Fibroblast of skin of left biceps (primary cell): ENCODE data around the gene PIGB.
"Not testable (repeated sequence)": the region's sequence is repeated elsewhere in the genome, so short reads cannot be mapped to it uniquely, and the experiment has no call there.

ENCODE experiments used
- DNase-seq, 2 experiments: peaks; one replicate each; pipeline ENCODE4 v3.0.0-alpha.2; 2013; ENCODE audit warnings: low read depth in 2 of 2

Gene PIGB

DNA sequence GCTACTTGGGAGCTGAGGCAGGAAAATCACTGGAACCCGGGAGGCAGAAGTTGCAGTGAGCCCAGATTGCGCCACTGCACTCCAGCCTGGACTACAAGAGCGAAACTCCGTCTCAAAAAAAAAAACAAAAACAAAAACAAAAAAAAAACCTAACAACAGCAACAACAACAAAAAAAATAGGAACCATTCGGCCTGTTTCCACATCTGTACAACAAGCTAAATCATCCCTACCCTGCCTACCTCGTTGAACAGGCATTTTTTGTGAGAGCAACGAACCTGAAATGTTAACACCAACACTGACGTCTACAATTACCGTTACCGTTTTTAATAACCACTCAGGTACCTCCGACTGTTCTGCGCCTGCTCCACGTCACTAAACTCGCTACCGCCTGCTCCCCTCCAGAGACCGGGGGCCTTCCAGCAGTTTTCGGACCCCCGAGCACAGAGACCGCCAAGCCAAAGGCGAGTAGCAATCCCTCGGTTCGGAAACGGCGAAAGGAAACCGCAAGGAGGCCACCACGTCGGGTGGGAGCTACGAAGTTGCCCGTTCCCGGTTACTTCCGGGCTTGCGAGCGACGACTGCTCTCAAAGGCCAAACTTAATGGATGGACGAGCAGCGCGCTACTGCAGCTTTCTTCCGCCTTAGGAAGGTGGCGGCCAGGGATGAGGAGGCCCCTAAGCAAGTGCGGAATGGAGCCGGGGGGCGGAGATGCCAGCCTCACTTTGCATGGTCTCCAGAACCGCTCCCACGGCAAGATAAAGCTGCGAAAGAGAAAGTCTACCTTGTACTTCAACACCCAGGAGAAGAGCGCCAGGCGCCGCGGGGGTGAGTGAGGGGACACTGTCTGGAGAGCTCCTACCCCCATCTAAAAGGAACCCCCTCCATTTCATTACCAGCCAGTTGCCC, at the start of gene PIGB, which contains the start of gene PIGBOS1:
Gene PIGB (plus strand): TSS at position 635 of the 907 bp plus-strand sequence. CDS start 29 bp downstream, at position 664.
Gene PIGBOS1 (minus strand): TSS at position 536 of the 907 bp plus-strand sequence. CDS start 1,331 bp downstream, outside the sequence.
- DNase-seq, result peak; percentile 67 to 70

DNA sequence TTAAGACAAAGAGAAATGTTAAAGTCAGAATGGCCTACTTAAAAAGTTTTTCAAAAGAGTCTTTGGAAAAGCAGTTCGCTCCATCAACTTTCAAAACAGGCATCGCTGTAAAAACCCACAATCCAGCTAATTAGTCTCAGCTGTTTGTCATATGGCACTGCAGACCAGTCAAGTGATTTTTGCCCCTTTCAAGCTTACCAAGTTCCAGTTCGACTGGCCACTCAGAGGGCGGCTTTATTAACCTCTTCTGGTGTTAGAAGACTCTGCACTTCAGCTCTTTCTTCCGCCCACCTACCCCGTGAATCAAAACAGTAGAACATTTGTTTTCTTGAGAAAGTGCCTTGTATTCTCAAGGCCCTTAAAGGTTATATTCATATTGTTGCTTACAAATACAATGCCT, 48.7 kb upstream of the PIGB start:
- no peak for DNase-seq

DNA sequence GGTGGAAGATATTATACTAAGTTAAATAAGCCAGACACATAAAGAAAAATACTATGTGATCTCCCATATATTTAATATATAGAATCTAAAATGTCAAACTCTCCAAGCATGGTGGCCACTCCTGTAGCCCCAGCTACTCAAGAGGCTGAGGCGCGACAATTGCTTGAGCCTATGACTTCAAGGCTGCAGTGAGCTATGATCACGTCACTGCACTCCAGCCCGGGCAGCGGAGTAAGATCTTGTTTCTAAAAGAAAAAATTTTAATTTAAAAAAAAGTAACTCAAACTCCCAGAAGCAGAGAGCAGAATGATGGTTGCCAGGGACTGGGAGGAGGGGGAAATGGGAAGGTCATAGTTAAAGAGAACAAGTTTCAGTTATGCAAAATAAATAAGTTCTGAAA, 42.7 kb upstream of the PIGB start:
- no peak for DNase-seq

DNA sequence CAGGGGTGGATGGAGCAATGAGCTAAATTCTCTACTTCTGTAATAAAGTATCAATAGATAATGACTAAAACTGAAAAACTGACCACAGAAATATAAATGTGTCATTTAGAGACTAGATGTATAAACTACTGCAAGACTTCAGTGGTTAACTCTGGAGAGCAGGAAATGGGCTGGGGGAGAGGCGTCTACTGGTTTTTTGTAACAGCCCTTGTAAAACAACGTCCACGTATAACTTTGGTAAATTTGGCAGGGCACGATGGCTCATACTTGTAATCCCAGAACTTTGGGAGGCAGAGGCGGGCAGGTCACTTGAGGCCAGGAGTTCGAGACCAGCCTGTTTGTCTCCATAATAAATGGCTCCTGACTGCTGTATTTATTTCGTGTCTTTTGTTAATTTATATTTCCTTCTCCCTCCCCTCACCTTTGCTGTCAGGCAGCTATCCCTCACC, 41.9 kb upstream of the PIGB start:
- no peak for DNase-seq

DNA sequence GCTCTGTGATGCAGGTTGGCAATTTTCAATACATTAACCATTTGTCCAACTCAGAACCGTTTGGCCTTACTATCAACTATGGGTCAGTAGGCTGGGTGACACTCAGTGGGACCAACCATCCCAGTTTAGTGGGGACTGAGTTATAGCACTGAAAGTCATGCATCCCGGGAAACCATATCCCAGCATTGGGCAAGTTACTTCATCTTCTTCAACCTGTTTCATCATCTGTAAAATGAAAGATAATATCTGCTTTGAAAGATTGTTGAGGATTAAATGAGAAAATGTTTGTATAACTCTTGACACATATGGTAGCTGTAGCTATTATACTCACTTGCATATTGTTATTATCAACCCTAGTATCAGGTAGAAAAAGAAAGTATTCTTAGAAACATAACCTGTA, 41.3 kb upstream of the PIGB start:
- no peak for DNase-seq

DNA sequence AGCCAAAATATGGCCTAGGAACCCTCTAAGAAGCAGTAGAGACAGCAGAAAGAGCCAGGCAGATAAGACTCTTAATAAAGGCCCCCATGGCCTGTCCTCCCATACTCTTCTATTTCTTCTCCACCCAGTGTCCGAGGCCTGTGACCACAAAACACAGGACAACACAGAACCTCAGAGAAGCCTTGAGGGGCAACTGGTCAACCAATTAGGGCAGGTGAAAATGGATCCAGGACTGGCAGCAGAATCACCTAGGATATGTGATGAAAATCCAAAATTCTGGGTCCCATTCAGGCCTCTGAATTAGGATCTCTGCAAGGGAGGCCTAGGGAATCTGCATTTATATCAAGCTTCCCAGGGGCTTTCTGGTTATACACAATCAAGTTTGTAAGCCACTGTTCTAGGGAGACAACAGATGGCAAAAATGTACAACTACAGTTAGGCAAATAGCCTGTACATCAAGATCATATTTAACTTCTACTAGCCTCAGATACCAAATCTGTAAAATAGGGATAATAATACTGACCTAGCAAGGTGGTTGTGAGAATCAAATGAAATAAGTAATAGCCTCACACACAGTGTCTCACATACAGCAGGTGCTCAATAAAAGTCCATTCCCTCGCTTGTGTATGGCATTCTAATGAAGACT, 39.8 kb upstream of the PIGB start:
- DNase-seq, result no peak

DNA sequence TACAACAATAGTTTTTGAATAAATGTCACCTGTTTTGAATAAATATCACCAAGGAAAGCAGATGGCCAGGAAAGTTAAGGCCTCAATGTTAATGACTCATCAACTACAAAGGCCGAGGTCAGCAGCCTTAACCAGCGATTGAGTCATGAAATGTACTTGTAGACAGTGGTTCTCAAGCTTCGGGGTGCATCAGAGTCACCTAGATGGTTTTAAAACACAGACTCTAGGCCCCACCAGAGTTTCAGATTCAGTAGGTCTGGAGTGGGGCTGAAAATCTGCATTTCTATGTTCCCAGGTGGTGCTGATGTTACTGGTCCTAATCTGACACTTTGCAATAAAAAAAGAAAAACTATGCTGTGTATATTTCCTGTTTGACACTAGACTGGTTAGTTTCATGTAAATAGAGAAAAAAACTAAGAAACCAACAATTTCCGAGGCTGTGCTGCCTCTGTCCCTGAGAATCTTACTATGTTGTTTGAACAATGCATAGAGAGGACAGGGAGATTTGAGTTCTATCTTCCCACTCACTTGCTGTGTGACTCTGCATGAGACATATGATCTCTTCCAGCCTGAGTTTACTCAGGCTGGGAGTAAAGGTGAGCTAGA, 39.2 kb upstream of the PIGB start:
- peak; percentile 41 to 43 for DNase-seq

DNA sequence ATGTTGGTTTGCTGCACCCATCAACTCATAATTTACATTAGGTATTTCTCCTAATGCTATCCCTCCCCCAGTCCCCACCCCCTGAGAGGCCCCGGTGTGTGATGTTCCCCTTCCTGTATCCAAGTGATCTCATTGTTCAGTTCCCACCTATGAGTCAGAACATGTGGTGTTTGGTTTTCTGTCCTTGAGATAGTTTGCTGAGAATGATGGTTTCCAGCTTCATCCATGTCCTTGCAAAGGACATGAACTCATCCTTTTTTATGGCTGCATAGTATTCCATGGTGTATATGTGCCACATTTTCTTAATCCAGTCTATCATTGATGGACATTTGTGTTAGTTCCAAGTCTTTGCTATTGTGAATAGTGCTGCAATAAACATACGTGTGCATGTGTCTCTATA, 38.4 kb upstream of the PIGB start:
- DNase-seq, result not testable (repeated sequence)

DNA sequence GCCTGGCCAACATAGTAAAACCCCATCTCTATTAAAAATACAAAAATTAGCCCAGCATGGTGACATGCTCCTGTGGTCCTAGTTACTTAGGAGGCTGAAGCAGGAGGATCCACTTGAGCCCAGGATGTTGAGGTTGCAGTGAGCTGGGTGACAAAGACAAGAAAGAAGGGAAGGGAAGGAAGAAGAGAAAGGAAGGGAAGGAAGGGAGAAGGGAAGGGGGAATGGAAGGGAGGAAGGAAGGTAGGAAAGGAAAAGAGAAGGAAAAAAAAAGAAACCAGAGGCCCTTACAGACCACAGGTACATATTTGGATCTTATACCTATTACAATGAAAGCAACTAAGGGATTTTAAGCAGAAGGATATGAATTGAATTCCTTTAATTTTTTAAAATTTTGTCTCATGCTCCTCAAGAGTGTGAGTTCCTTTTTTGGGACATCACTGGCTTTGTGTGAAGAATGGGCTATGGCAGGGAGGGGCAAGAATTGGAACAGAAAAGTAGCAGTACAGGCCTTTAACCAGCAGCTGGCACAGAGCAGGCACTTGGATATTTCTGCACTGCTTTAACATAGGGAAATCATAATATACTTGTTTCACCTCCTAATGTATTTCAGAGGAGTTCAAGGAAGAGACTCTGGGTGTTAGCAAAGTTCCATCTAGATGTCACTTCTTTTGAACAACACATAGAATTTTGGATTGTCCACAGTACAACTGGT, 37.3 kb upstream of the PIGB start:
- no peak for DNase-seq

DNA sequence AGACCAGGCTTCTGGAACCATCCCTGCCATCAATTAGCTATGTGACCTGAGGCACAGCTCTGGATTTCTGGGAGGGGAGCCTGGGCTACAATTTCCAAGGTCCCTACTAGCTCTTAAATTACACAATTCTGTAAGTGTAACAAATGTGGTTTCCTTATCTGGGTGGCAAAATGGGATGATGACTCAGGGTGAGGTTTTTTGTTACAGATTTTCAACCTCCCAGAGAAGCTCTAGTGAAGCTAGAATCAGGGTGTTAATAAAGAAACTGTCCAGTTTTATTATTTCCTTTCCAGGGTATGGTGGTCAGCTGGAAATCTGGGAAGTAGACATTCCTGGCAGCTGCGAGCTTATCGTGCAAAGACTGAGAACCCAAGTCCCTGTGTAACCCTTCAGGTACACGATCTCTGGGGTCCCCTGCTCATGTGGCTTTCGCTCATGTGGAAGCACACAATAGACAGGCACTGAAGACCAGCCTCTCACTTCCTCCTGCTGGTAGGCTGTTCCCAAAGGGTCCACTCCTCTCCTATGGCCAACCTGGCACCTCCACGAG, 36.7 kb upstream of the PIGB start:
- peak in 1 of 2 experiments; percentile 40 for DNase-seq

DNA sequence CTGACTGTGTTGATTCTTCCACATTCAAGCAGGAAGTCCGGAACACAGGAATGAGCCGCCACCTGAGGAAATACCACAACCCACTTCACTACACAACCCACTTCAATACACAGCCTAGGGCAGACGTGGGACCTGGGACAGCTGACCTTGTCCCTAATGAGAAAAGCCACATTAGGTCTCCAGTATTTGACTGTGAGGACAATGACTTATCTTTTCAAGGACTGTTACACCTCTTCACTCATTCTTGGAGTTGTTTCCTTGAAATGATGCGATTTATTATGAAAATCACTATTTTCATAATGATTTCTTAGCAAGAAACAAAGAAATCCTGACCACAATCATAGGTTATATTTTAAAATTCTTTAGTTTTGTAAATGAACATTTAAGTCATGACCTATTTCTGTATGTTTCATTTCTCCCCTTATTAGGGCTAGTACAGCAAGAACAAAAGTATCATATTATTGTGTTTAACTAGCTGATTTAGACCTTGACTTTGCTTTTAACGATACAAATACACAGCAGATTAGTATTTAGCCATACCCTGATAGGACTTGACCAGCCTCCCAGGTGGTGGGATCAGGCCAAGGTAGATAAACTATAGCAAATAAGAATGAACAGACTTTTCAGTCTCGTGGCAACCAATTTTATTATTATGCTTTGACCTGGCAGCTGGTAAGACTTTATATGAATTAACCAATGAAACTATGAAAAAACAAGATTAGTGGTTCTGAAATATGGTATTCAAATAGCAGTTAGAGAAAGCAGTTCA, 35.5 kb upstream of the PIGB start:
- no peak for DNase-seq

DNA sequence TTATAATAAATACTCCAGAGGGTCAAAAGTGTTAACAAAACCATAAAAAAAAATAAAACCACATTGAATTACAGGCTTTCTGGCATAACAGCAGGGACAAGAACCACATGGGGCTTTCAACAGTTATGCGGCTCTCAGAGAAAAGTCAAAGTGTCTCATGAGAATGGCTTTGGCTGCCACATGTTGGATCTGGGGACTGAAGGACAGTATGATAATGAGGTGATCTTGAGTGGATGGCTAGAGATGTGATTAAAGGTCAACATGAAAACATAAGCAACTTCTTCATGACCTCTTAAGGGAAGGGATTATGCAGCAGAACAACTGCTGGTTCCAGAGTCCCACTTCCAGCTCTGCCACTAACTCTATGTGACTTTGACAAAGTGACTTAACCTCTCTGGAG, 34.6 kb upstream of the PIGB start:
- DNase-seq, result no peak

DNA sequence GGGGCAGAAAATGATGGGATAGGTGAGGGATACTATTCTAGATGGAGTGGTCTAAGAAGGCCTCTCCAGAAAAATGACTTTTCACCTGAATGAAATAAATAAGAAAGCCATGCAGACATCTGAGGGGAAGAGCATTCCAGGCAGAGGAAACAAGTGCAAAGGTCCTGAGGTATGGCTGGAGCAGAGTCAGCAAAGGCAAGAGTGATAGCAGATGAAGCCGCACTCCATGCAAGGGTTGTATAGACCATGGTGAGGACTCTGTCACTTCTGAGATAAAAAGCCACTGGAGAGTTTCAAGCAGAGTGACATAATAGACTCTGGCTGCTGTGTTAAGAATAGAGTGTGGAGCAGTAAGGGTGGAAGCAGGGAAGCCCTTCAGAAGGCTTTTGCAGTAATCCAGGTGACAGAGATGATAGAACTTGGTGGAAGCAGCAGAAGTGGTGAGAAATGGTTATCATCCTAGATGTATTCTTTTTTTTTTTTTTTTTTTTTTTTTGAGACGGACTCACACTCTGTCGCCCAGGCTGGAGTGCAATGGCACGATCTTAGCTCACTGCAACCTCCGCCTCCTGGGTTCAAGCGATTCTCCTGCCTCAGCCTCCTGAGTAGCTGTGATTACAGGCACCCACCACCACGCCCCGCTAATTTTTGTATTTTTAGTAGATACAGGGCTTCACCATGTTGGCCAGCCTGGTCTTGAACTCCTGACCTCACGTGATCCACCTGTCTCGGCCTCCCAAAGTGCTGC, 32.4 kb upstream of the PIGB start:
- not testable (repeated sequence) for DNase-seq

DNA sequence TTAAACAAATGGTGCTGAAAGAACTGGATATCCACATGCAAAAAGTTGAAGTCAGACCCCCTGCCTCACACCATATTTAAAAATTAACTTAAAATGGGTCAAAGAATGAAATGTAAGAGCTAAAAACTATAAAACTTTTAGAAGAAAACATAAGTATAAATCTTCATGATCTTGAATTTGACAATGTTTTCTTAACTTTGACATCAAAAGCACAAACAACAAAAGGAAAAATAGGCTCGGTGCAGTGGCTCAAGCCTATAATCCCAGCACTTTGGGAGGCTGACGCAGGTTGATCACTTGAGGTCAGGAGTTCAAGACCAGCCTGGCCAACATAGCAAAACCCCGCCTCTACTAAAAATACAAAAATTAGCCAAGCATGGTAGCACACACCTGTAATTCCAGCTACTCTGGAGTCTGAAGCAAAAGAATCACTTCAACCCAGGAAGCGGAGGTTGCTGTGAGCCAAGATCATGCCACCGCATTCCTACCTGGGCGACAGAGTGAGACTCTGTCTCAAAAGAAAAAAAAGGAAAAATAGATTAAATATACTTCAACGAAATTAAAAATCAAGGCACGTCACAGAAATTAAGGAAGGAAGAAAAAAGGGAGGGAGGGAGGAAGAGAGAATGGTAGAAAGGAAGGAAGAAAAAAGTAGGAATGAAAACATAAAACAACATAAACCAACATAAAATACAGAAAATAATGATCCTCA, 30.9 kb upstream of the PIGB start:
- no peak for DNase-seq

DNA sequence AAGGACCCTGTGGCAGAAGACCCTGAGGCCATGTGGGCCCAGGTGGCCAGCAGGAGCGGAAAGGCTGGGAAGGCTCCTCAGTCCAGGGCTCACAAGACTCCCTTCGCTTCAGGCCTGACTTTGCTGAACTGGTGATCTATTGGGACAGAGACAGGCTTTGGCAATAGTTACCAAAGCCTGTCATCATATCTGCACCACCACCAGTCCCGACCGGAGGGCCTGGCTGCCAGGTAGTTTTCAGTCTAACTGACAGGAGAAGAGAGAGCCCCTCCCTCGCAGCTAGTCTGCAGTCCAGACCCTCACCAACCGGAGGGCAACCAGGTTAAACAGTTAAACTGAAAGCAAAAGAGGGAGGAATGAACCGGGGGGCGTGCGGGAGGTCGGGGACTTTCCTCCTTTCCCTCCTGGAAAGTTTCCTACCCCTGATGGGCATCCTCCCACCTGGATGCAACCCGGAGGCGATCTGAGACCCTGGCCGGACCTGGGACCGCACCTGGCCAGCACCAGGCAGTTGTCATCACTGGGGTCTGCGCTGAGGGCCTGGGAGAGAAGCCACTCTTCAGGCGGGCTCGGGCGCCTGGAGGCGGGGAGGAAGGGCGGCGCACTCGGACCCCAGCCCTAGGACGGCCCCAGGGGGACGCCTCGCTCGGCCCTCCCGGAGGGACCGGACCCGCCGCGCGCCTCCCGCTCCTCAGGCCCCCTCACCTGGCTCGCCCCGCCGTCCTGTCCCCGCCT, 29.8 kb upstream of the PIGB start:
- no peak for DNase-seq

DNA sequence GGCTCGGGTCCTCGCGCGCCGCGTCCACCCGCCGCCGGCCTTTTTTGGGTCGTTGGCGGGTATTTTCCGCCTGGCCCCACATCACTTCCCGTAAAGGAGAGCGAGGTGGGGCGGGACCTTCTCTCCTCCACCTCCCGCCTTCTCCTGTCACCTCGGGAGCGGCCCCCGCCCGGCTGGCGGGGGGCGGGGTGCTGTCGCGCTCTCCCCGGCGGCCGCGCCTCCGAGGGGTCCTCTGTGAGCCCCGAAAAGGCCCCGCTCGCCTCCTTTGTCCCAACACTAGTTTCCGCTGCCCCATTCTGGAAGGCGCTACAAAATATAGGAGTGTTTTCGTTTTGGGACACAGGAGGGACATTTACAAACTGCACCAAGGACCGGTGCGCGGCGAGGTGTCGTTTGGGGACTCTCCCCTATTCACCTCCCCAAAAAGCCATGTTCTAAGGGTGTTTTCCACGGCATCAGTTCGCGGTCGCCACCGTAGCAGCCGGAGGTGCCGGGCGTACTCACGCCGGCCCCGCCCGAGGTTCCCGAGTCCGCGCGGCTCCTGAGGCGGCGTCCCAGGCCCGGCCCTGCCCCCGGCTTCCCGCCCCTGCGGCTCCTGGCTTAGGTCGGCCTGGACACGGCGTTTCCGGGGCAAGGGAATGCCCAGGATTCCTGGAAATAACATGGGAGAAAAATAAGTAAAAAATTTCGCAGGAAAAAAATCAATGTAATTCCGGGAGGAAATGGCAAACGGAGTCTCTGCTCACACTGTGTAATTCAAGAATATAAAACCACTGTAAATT, 29.1 kb upstream of the PIGB start, which contains the start of gene RAB27A:
Gene RAB27A (minus strand): TSS at position 68 of the 782 bp plus-strand sequence. CDS start 54,879 bp downstream, outside the sequence.
- DNase-seq, result peak in 1 of 2 experiments; percentile 28

DNA sequence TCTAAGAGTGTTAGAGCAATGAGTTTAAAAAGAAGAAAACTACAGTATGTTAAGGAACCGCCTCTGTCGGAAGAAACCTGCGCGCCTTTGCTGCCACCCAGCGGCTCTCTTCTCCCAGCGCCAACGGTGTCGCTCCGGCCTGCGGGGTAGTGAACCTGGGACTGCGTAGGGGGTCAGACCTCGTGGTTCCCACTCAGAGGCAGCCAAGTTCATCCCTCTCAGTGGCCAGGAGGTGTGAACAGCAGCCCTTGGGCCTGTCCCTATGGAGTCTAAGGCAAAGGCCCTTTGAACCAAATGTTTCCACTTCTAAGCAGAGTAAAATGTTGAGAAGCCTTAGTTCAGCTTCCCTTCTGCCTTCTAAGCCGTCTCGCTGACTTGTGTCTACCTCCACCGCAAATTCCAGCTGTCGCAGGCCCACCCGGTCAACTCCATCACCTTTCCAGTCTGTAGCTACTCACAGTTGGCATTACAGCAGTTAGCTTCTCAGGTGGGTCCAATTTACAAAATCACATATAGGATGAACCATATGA, 28.4 kb upstream of the PIGB start:
- DNase-seq, result peak; percentile 49 to 51
